H9 (cell line): ENCODE measurements around the gene IL12B. TPM values are rescaled to one million over a fixed set of nuclear protein-coding genes. Genes with fewer than 3 reads are reported as not detected.

ENCODE experiments used
- DNase-seq: peaks from one replicate; pipeline ENCODE4 v3.0.0-alpha.2; 2017
- H2AFZ ChIP-seq: one replicate; pipeline ENCODE4 v1.6.1; 2013; ENCODE audit warnings: mild to moderate bottlenecking, low read length, control low read depth, moderate library complexity
- H2AK5ac ChIP-seq: 2 replicates; pipeline ENCODE4 v1.6.1; 2013; ENCODE audit warnings: low read length, control low read depth, mixed read lengths; ENCODE audit not compliant: insufficient read length
- H2BK120ac ChIP-seq: one replicate; pipeline ENCODE4 v1.6.1; 2013; ENCODE audit warnings: low read depth, mild to moderate bottlenecking, low read length, control low read depth, inconsistent platforms; ENCODE audit not compliant: poor library complexity, severe bottlenecking
- H2BK12ac ChIP-seq: 2 replicates; pipeline ENCODE4 v1.6.1; 2013; ENCODE audit warnings: low read length, control low read depth, mixed read lengths, low read depth; ENCODE audit not compliant: insufficient read length
- H2BK15ac ChIP-seq: 2 replicates; pipeline ENCODE4 v1.6.1; 2013; ENCODE audit warnings: low read depth, low read length, control low read depth
- H2BK20ac ChIP-seq: one replicate; pipeline ENCODE4 v1.6.1; 2013; ENCODE audit warnings: low read depth, mild to moderate bottlenecking, low read length, control low read depth, inconsistent platforms; ENCODE audit not compliant: poor library complexity, severe bottlenecking
- H2BK5ac ChIP-seq: 2 replicates; pipeline ENCODE4 v1.6.1; 2013; ENCODE audit warnings: low read length, control low read depth, mixed read lengths; ENCODE audit not compliant: insufficient read length
- H3K14ac ChIP-seq: 2 replicates; pipeline ENCODE4 v1.6.1; 2013; ENCODE audit warnings: low read length, control low read depth; ENCODE audit not compliant: insufficient read depth
- H3K18ac ChIP-seq: 2 replicates; pipeline ENCODE4 v1.6.1; 2013; ENCODE audit warnings: low read depth, mild to moderate bottlenecking, mixed read lengths, low read length, control low read depth; ENCODE audit not compliant: insufficient read length
- H3K23ac ChIP-seq: 2 replicates; pipeline ENCODE4 v1.6.1; 2013; ENCODE audit warnings: low read length, control low read depth, mixed read lengths, low read depth; ENCODE audit not compliant: insufficient read length
- H3K23me2 ChIP-seq: 2 replicates; pipeline ENCODE4 v1.6.1; 2013; ENCODE audit warnings: low read depth, mild to moderate bottlenecking, mixed read lengths, low read length, control low read depth; ENCODE audit not compliant: insufficient read length, poor library complexity, severe bottlenecking
- H3K27ac ChIP-seq: 2 replicates; pipeline ENCODE4 v1.5.1; 2013; ENCODE audit warnings: low read length, control low read depth, mixed read lengths, low read depth; ENCODE audit not compliant: insufficient read length
- H3K27me3 ChIP-seq: 2 replicates; pipeline ENCODE4 v1.6.1; 2013; ENCODE audit warnings: low read length, control low read depth, inconsistent platforms; ENCODE audit not compliant: insufficient read depth
- H3K4ac ChIP-seq: 2 replicates; pipeline ENCODE4 v1.6.1; 2013; ENCODE audit warnings: low read depth, mild to moderate bottlenecking, control low read depth, inconsistent platforms, low read length, moderate library complexity
- H3K4me1 ChIP-seq: 2 replicates; pipeline ENCODE4 v1.6.1; 2013; ENCODE audit warnings: low read length, control low read depth, inconsistent platforms; ENCODE audit not compliant: insufficient read depth
- H3K4me2 ChIP-seq: 2 replicates; pipeline ENCODE4 v1.6.1; 2013; ENCODE audit warnings: low read length, control low read depth, mixed read lengths; ENCODE audit not compliant: insufficient read length, insufficient read depth
- H3K56ac ChIP-seq: 2 replicates; pipeline ENCODE4 v1.6.1; 2013; ENCODE audit warnings: low read depth, mild to moderate bottlenecking, mixed read lengths, low read length, control low read depth; ENCODE audit not compliant: insufficient read length
- H3K79me1 ChIP-seq: 2 replicates; pipeline ENCODE4 v1.6.1; 2013; ENCODE audit warnings: low read depth, mild to moderate bottlenecking, moderate library complexity, low read length, control low read depth, inconsistent platforms; ENCODE audit not compliant: insufficient read depth, poor library complexity, severe bottlenecking
- H3K79me2 ChIP-seq: 2 replicates; pipeline ENCODE4 v1.6.1; 2013; ENCODE audit warnings: low read length, control low read depth, inconsistent platforms; ENCODE audit not compliant: insufficient read depth
- H3K9ac ChIP-seq: 2 replicates; pipeline ENCODE4 v1.6.1; 2013; ENCODE audit warnings: low read length, control low read depth, mixed read lengths; ENCODE audit not compliant: insufficient read length; ENCODE audit errors: extremely low read depth
- H3K9me3 ChIP-seq: one replicate; pipeline ENCODE4 v1.6.1; 2013; ENCODE audit warnings: low read depth, low read length, inconsistent platforms; ENCODE audit not compliant: control insufficient read depth
- H3T11ph ChIP-seq: one replicate; pipeline ENCODE4 v1.6.1; 2013; ENCODE audit warnings: mild to moderate bottlenecking, low read length, control low read depth, inconsistent platforms
- H4K20me1 ChIP-seq: one replicate; pipeline ENCODE4 v1.6.1; 2013; ENCODE audit not compliant: control insufficient read depth, insufficient read length, insufficient read depth
- H4K5ac ChIP-seq: 2 replicates; pipeline ENCODE4 v1.6.1; 2013; ENCODE audit warnings: low read depth, mild to moderate bottlenecking, mixed read lengths, low read length, control low read depth; ENCODE audit not compliant: insufficient read length
- H4K8ac ChIP-seq: replicated peaks from 2 replicates; pipeline ENCODE4 v1.6.1; 2013; ENCODE audit warnings: low read length, control low read depth, mixed read lengths, low read depth; ENCODE audit not compliant: insufficient read length
- H4K91ac ChIP-seq: 2 replicates; pipeline ENCODE4 v1.6.1; 2013; ENCODE audit warnings: low read depth, mild to moderate bottlenecking, moderate library complexity, mixed read lengths, low read length, control low read depth; ENCODE audit not compliant: insufficient read length
- H3K27ac Mint-ChIP-seq, 3 experiments: 2 replicates in 2 of 3; 3 replicates in 1 of 3; pipeline ENCODE4 v1.8.0; 2020 to 2021; ENCODE audit warnings: mixed read lengths in 3 of 3, mild to moderate bottlenecking in 1 of 3, moderate library complexity in 1 of 3
- H3K27me3 Mint-ChIP-seq: 2 replicates; pipeline ENCODE4 v1.8.0; 2021; ENCODE audit warnings: low read depth, mild to moderate bottlenecking, moderate library complexity, mixed read lengths
- H3K36me3 Mint-ChIP-seq, 3 experiments: 2 replicates in 2 of 3; 3 replicates in 1 of 3; pipeline ENCODE4 v1.8.0; 2020 to 2021; ENCODE audit warnings: low read depth in 3 of 3, mixed read lengths in 3 of 3; ENCODE audit not compliant: insufficient read depth in 1 of 3
- H3K4me1 Mint-ChIP-seq, 2 experiments: 2 replicates each; pipeline ENCODE4 v1.8.0; 2020; ENCODE audit warnings: mixed read lengths in 2 of 2
- H3K4me3 Mint-ChIP-seq, 2 experiments: 2 replicates in 1 of 2; 3 replicates in 1 of 2; pipeline ENCODE4 v1.8.0; 2020 to 2021; ENCODE audit warnings: mild to moderate bottlenecking in 2 of 2, mixed read lengths in 2 of 2, moderate library complexity in 1 of 2
- H3K9me3 Mint-ChIP-seq, 2 experiments: 2 replicates in 1 of 2; 3 replicates in 1 of 2; pipeline ENCODE4 v1.8.0; 2020; ENCODE audit warnings: mild to moderate bottlenecking in 2 of 2, mixed read lengths in 2 of 2, moderate library complexity in 1 of 2
- CTCF ChIP-seq: fragments of 200-600 bp; sonication (generic); conservative IDR thresholded peaks from 3 replicates; pipeline ENCODE4 v1.8.0; 2021; ENCODE audit warnings: antibody characterized with exemption, mild to moderate bottlenecking
- WGBS: extraction: QIAGEN DNeasy Blood & Tissue Kit; methylation state at CpG from one replicate; pipeline ENCODE4 v1.1.7; 2013; ENCODE audit warnings: missing lambda C conversion rate, low lambda C conversion rate, mixed read lengths; ENCODE audit not compliant: insufficient read length; ENCODE audit errors: extremely low coverage; 5-methylcytosine and 5-hydroxymethylcytosine counted together
- total RNA-seq: library from RNA; stranded (reverse); gene quantifications from 2 replicates; pipeline ENCODE4 v1.2.1, GENCODE V29; 2021

The IL12B gene
- total RNA-seq, 1 experiment from 2014 or later: not detected

GRCh38 chr5:159336586-159336985 is 6.3 kb upstream of the IL12B start:
- H3K4me1 Mint-ChIP-seq: peaks cover 0 to 6% of the 10 kb centered on the region in 2 experiments; a peak in 3 of 4 replicates
- no peak overlapping the region for H2BK12ac ChIP-seq
- H3K23ac ChIP-seq: no peak overlapping the region
- H3K79me1 ChIP-seq: no peaks in the 10 kb centered on the region
- DNase-seq: no peak
- no peaks in the 10 kb centered on the region for H3K9me3 ChIP-seq
- H3K56ac ChIP-seq: no peak overlapping the region
- H3K27me3 ChIP-seq: no peaks in the 10 kb centered on the region
- no peak overlapping the region for H3K4ac ChIP-seq
- H4K8ac ChIP-seq: no peak overlapping the region
- H2BK20ac ChIP-seq: no peak overlapping the region
- no peak overlapping the region for H3K18ac ChIP-seq
- no peaks in the 10 kb centered on the region for H3K9me3 Mint-ChIP-seq
- no peak overlapping the region for H2BK5ac ChIP-seq
- no peaks in the 10 kb centered on the region for H4K20me1 ChIP-seq
- H3K27me3 Mint-ChIP-seq: peaks cover 10% of the 10 kb centered on the region
- TF ChIP-seq CTCF: no peak
- no peak overlapping the region for H3K4me3 Mint-ChIP-seq
- no peak overlapping the region for H3K27ac Mint-ChIP-seq
- H3K79me2 ChIP-seq: no peaks in the 10 kb centered on the region
- no peak overlapping the region for H3K14ac ChIP-seq
- no peak overlapping the region for H2BK120ac ChIP-seq
- no peak overlapping the region for H2AK5ac ChIP-seq
- WGBS: no CpG with 5 or more reads among the region's 5 CpGs
- H3K4me2 ChIP-seq: no peak overlapping the region
- H3K9ac ChIP-seq: no peak overlapping the region
- H3K36me3 Mint-ChIP-seq: no peaks in the 10 kb centered on the region
- H3T11ph ChIP-seq: no peak overlapping the region
- H4K5ac ChIP-seq: no peak overlapping the region
- peaks cover 3% of the 10 kb centered on the region for H3K23me2 ChIP-seq
- H3K4me1 ChIP-seq: no peaks in the 10 kb centered on the region
- H2AFZ ChIP-seq: no peak overlapping the region
- H2BK15ac ChIP-seq: no peak overlapping the region
- no peak overlapping the region for H3K27ac ChIP-seq
- no peak overlapping the region for H4K91ac ChIP-seq
